KMS-11 (cell line): Measurements from ENCODE around the gene AGBL4.

ENCODE experiments used
- H2AFZ ChIP-seq: fragments of 200-600 bp; sonication (generic); 2 replicates; pipeline ENCODE4 v1.6.1; 2016; ENCODE audit warnings: antibody characterized with exemption, mixed run types, low read depth
- H3K27ac ChIP-seq: fragments of 200-600 bp; sonication (generic); 2 replicates; pipeline ENCODE4 v1.6.1; 2016; ENCODE audit warnings: mild to moderate bottlenecking, mixed run types
- H3K27me3 ChIP-seq: fragments of 200-600 bp; sonication (generic); 2 replicates; pipeline ENCODE4 v1.6.1; 2017; ENCODE audit warnings: mild to moderate bottlenecking, low read depth, mixed run types, moderate library complexity; ENCODE audit not compliant: insufficient read depth
- H3K36me3 ChIP-seq: fragments of 200-600 bp; sonication (generic); 2 replicates; pipeline ENCODE4 v1.6.1; 2017; ENCODE audit warnings: mild to moderate bottlenecking, mixed run types; ENCODE audit not compliant: insufficient read depth
- H3K4me1 ChIP-seq: fragments of 200-600 bp; sonication (generic); 2 replicates; pipeline ENCODE4 v1.6.1; 2016; ENCODE audit warnings: mild to moderate bottlenecking, low read depth, mixed run types; ENCODE audit not compliant: poor library complexity, severe bottlenecking
- H3K4me2 ChIP-seq: fragments of 200-600 bp; sonication (generic); 2 replicates; pipeline ENCODE4 v1.7.0; 2016; ENCODE audit warnings: mild to moderate bottlenecking, mixed run types
- H3K4me3 ChIP-seq: fragments of 200-600 bp; sonication (generic); IDR thresholded peaks from 2 replicates; pipeline ENCODE4 v1.6.1; 2017; ENCODE audit warnings: low read depth, low read length, mixed read lengths; ENCODE audit not compliant: insufficient read depth
- H3K79me2 ChIP-seq: fragments of 200-600 bp; sonication (generic); 2 replicates; pipeline ENCODE4 v1.6.1; 2016; ENCODE audit warnings: low read depth, mixed run types; ENCODE audit not compliant: insufficient read depth
- H3K9ac ChIP-seq: fragments of 200-600 bp; sonication (generic); 2 replicates; pipeline ENCODE4 v1.6.1; 2016; ENCODE audit warnings: mild to moderate bottlenecking, mixed run types
- H4K20me1 ChIP-seq: fragments of 200-600 bp; sonication (generic); 2 replicates; pipeline ENCODE4 v1.6.1; 2016; ENCODE audit warnings: mild to moderate bottlenecking, mixed run types; ENCODE audit not compliant: insufficient read depth
- TF ChIP-seq, protein P1 (sequence below): fragments of 200-600 bp; sonication (generic); conservative IDR thresholded peaks from 2 replicates; pipeline ENCODE4 v1.6.1; 2017; ENCODE audit warnings: low read depth, mild to moderate bottlenecking, antibody characterized with exemption, low read length, moderate library complexity, mixed read lengths

AGBL4 gene

DNA sequence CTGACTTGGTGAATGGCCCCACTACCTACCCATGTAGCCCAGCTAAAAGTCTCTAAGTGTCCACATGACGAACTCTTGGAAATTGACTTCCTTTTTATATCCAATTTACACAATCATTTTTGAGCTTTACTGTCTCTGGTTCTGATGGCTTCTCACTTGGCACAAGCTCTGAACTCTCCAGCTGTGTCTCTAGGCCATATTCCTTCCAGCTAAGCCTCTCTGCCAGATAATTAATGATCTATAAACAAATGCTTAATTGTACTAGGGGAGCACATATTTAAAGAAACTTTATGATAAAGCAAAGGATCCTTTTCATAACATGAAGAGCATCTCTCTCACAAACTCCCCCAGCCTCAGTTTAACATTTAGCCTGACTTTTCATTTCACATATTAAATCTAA lies 1230.8 kb downstream of the AGBL4 start:
- no peak overlapping the region for H3K27ac ChIP-seq
- H2AFZ ChIP-seq = no peak overlapping the region
- H3K36me3 ChIP-seq = no peaks in the 10 kb centered on the region
- TF ChIP-seq, protein P1, sequence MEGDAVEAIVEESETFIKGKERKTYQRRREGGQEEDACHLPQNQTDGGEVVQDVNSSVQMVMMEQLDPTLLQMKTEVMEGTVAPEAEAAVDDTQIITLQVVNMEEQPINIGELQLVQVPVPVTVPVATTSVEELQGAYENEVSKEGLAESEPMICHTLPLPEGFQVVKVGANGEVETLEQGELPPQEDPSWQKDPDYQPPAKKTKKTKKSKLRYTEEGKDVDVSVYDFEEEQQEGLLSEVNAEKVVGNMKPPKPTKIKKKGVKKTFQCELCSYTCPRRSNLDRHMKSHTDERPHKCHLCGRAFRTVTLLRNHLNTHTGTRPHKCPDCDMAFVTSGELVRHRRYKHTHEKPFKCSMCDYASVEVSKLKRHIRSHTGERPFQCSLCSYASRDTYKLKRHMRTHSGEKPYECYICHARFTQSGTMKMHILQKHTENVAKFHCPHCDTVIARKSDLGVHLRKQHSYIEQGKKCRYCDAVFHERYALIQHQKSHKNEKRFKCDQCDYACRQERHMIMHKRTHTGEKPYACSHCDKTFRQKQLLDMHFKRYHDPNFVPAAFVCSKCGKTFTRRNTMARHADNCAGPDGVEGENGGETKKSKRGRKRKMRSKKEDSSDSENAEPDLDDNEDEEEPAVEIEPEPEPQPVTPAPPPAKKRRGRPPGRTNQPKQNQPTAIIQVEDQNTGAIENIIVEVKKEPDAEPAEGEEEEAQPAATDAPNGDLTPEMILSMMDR = no peak
- no peaks in the 10 kb centered on the region for H4K20me1 ChIP-seq
- H3K79me2 ChIP-seq = no peaks in the 10 kb centered on the region
- no peak overlapping the region for H3K9ac ChIP-seq
- no peaks in the 10 kb centered on the region for H3K27me3 ChIP-seq
- H3K4me1 ChIP-seq = no peaks in the 10 kb centered on the region
- H3K4me2 ChIP-seq = no peak overlapping the region
- H3K4me3 ChIP-seq = no peak overlapping the region

DNA sequence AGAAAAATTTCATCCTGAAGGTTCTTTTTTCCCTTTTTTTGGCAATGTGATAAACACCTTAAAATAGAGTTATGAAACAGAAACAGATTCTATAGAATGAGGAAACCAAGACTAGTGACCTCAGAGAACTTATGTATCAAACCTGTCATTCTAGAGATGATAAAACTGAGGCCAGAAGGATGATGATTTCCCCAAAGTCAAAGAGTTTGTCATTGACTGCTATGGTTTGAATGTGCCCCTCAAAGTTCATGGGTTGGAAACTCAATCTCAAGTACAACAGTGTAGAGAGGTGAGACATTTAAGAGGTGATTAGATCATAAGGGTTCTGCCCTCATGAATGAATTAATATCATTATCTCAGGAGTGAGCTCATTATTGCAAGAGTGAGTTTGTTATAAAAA lies 1233.4 kb downstream of the AGBL4 start:
- H3K4me1 ChIP-seq = no peaks in the 10 kb centered on the region
- no peak overlapping the region for H3K9ac ChIP-seq
- H2AFZ ChIP-seq = no peak overlapping the region
- H3K4me3 ChIP-seq = no peak overlapping the region
- no peak overlapping the region for H3K4me2 ChIP-seq
- H3K36me3 ChIP-seq = no peaks in the 10 kb centered on the region
- no peak overlapping the region for H3K27ac ChIP-seq
- no peaks in the 10 kb centered on the region for H3K27me3 ChIP-seq
- no peaks in the 10 kb centered on the region for H3K79me2 ChIP-seq
- TF ChIP-seq, protein P1 = no peak
- no peaks in the 10 kb centered on the region for H4K20me1 ChIP-seq

DNA sequence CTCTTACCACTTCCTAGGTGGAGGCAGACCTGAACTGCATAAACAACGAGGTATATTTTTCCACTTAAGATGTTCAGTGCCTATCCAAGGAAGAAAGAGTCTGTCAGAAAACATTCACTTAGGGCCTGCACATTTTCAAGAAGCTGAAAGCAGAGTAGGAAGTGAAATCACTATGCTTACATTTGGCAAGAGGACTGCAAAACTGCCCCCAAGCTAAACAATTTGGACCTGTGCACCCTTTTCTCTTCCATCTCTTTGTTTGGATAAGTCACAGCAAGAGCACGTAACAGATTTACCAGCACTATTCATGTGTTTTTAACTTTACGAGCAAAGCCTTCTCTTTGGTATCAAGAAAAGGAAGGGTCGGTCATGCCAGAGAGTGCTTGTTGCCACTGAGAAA lies 1233.9 kb downstream of the AGBL4 start:
- no peak overlapping the region for H3K4me3 ChIP-seq
- H3K79me2 ChIP-seq = no peaks in the 10 kb centered on the region
- H3K4me2 ChIP-seq = no peak overlapping the region
- no peak overlapping the region for H2AFZ ChIP-seq
- TF ChIP-seq, protein P1 = no peak
- H3K4me1 ChIP-seq = no peaks in the 10 kb centered on the region
- H3K36me3 ChIP-seq = no peaks in the 10 kb centered on the region
- no peak overlapping the region for H3K9ac ChIP-seq
- H4K20me1 ChIP-seq = no peaks in the 10 kb centered on the region
- no peak overlapping the region for H3K27ac ChIP-seq
- no peaks in the 10 kb centered on the region for H3K27me3 ChIP-seq

DNA sequence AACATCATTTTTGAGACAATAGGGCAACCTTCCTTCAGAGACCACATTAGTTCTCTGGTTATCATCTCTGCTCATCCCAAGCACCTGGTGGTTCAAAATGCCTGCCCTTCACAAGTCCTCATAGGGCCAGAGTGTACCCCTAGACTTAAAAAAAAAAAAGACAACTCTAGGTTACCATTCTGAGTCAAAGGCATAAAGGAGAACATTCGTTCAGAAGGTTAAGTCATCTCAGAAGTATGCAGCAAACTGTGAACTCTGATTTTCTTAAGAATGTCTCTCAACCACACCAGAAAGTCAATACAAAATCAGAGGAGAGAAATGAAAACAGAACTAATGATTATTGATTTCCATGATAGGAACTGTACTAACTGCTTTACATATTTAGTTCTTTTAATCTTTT lies 1237.9 kb downstream of the AGBL4 start:
- no peak overlapping the region for H3K4me2 ChIP-seq
- no peaks in the 10 kb centered on the region for H3K27me3 ChIP-seq
- TF ChIP-seq, protein P1 = no peak
- no peak overlapping the region for H3K4me3 ChIP-seq
- no peak overlapping the region for H3K9ac ChIP-seq
- no peaks in the 10 kb centered on the region for H3K79me2 ChIP-seq
- no peak overlapping the region for H3K27ac ChIP-seq
- no peaks in the 10 kb centered on the region for H3K4me1 ChIP-seq
- no peaks in the 10 kb centered on the region for H3K36me3 ChIP-seq
- H4K20me1 ChIP-seq = no peaks in the 10 kb centered on the region
- H2AFZ ChIP-seq = no peak overlapping the region

DNA sequence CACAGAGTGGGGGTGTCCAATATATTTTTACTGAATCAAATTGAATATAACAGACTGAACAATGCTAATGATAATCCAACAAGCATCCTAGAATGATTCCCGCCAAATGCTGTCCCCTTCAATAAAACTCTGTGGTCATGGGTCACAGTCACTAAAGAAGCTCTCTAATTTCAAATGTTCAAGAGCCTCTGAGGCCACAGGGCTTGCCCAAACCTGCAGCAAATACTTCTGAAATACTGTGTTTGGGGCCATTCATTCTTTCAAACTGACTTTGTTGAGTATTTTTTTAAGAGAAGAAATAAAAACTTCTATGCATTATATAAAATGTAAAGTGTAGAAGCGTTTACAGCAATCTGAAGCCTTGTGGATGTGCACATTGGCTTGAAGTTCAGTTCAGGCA lies 1239.5 kb downstream of the AGBL4 start:
- no peak overlapping the region for H3K27ac ChIP-seq
- no peak overlapping the region for H3K9ac ChIP-seq
- H2AFZ ChIP-seq = no peak overlapping the region
- no peaks in the 10 kb centered on the region for H3K79me2 ChIP-seq
- TF ChIP-seq, protein P1 = no peak
- no peak overlapping the region for H3K4me3 ChIP-seq
- no peaks in the 10 kb centered on the region for H4K20me1 ChIP-seq
- H3K36me3 ChIP-seq = no peaks in the 10 kb centered on the region
- H3K4me1 ChIP-seq = no peaks in the 10 kb centered on the region
- H3K27me3 ChIP-seq = no peaks in the 10 kb centered on the region
- no peak overlapping the region for H3K4me2 ChIP-seq
